GM20431 (cell line): Measurements from ENCODE around the gene KRTAP5-6.

ENCODE experiments used
- in situ Hi-C: fragments of 300-500 bp; cut with MseI, MboI; formaldehyde crosslinking; loops from one replicate; pipeline ENCODE4 v1.15.0; 2020; ENCODE audit warnings: low sequenced_read_pairs; ENCODE audit not compliant: unreplicated experiment

KRTAP5-6 gene

GRCh38 chr11:1679881-1680280 lies 17.1 kb upstream of the KRTAP5-6 start:
- in situ Hi-C loops, result loop anchor here (25.0 kb wide), 1 partner anchor 482 kb away; the partner anchor contains the start of genes INS and TH

DNA sequence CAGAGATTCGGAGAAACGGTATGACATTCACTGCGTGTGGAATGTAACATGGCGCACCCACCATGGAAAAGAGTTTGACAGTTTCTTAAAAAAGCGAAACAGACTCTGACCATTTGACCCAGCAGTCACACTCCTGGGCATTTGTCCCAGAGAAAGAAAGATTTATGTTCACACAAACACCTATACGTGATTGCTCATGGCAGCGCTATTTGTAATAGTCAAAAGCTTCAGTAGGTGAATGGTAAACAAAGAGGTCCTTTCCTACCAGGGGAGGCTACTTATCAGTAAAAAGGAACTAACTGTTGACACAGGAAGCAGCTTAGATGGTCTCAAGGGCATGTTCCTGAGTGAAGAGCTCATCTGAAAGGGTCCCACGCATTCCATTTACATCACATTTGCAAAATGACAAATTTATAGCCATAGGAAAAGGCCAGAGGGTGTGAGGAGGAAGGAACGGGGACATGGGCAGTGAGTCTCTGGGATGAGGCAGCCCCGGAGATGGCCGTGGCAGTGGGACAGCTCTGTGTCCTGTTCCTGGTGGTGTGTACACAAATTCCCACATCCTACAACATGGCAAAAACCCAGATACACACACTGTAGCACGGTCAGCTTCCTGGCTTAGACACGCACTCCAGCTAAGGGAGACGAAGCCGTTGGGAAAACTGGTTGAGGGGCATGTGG lies 14.6 kb upstream of the KRTAP5-6 start:
- in situ Hi-C loops, result loop anchor here (25.0 kb wide), 1 partner anchor 480 kb away; the partner anchor contains the start of genes INS and TH

GRCh38 chr11:1683216-1683615 lies 13.8 kb upstream of the KRTAP5-6 start:
- in situ Hi-C loops, result loop anchor here (25.0 kb wide), 1 partner anchor 479 kb away; the partner anchor contains the start of genes INS and TH

DNA sequence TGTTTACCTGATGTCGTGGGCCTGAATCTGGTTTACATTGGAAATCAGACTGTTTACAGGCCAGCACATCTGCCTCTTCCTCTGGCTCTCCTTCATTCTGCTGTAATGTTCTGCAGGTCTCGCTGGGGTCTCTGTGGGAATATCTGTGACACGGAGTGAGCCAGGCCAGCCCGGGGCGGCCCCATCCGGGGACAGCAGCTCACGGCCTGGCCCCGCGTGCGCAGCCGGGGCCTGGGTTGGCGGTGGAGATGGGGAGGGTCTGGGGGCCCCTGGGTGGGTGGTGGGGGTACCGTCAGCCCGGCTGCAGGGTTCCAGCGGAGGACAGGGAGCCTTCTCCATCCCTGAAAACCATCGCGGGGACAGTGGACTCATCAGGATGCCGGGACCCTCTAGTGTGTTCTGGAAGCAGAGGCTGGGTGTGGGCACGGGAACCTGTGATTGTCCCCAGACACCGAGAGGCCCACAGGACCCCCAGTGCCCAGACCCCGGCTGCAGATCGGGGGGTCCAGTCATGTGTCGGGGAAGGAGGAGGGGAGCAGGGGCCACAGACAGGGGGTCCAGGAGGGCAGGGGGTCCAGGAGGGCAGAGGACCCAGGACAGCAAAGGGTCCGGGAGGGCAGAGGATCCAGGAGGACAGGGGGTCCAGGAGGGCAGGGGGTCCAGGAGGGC lies 13.0 kb upstream of the KRTAP5-6 start:
- in situ Hi-C loops, result loop anchor here (25.0 kb wide), 1 partner anchor 478 kb away; the partner anchor contains the start of genes INS and TH

- in situ Hi-C loops, result loop anchor here (25.0 kb wide), 1 partner anchor 477 kb away; the partner anchor contains the start of genes INS and TH
These were observed 11.8 kb upstream of the KRTAP5-6 start for GRCh38 chr11:1684886-1685874.

DNA sequence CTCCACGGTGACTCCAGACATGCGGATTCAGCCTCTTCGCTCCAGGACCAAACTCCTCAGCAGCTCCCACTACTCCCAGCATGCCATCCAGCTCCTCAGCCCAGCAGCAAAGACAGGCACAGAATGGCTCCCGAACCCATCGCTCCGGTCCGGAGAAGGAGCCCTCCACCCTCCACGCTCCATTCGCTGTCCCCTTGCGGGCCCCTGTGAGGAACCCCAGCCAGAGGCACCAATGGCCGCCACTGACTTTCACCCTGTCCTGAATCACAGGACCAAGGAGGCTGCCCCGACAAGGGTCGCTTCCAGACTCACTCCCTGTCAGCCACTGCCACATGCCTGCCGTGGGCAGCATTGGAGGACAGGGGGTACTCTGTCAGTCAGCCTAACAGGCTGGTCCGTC lies 10.8 kb upstream of the KRTAP5-6 start:
- in situ Hi-C loops, result loop anchor here (25.0 kb wide), 1 partner anchor 476 kb away; the partner anchor contains the start of genes INS and TH

- in situ Hi-C loops, result loop anchor here (25.0 kb wide), 1 partner anchor 474 kb away; the partner anchor contains the start of genes INS and TH
These were observed 8.6 kb upstream of the KRTAP5-6 start for GRCh38 chr11:1688336-1688947.

- in situ Hi-C loops, result loop anchor here (10.0 to 25.0 kb wide), 2 partner anchors 125 to 473 kb away; partner anchors contain the start of genes INS and TH
These were observed 7.5 kb upstream of the KRTAP5-6 start for GRCh38 chr11:1689250-1690166.

DNA sequence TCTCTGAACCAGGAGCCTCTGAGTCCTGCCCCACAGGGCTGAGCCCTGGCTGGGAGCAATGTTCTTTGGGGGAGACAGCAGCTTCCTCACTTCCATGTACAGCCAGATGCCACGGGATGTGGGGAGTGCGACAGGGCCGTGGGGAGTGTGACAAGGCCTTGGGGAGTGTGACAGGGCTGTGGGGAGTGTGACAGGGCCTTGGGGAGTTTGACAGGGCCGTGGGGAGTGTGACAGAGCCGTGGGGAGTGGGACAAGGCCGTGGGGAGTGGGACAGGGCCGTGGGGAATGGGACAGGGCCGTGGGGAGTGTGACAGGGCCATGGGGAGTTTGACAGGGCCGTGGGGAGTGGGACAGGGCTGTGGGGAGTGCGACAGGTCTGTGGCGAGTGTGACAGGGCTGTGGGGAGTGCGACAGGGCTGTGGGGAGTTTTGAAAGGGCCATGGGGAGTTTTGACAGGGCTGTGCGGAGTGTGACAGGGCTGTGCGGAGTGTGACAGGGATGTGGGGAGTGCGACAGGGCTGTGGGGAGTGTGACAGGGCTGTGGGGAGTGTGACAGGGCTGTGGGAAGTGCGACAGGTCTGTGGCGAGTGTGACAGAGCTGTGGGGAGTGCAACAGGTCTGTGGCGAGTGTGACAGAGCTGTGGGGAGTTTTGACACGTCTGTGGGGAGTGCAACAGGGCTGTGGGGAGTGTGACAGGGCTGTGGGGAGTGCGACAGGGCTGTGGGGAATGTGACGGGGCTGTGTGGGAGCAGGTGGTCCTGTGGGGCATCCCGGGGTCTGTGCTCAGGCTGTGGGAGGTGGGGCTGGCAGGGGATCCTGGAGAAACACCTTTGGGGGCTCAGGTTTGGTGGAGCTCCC lies 6.6 kb upstream of the KRTAP5-6 start:
- in situ Hi-C loops, result loop anchor here (10.0 to 25.0 kb wide), 2 partner anchors 124 to 472 kb away; partner anchors contain the start of genes INS and TH

DNA sequence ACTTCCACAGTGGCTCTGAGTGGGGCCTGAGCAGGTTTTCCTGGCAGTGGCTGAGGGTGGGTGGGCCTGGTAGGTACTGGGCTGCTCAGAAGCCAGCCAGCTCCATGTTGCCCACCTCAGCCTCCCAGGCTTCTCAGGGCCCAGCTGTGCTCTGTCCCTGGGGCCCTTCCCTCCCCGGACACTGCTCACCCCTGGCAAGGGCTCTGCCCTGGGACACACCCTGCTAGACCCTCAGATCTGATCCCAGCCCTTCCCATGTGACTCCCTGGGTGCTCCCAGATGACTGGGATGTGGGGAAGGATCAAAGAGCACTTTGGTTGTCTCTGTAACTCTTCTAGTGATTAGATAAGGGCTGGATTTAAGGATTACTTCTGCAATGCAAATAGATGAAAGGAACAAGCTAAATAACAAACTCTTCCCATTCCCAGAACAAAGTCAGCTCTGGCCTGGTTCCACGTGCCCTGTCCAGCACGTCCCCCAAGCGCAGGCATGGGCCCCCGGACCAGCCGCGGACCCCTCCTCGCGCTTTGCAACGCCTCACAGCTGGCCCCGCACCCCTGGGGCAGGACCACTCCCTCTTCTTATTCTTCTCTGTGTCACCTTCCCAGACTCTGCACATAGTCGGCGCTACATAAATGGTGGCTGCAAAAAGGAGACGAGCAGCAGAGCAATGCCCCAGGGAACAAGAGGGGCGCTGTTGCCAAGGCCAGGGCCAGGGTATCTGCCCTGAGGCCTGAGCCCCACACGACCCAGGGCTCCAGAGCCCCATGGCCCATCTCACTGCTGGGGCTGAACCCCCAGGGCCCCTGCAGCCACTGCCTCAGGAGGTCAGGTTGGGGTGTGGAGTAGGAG lies 5.7 kb upstream of the KRTAP5-6 start:
- in situ Hi-C loops, result loop anchor here (10.0 to 25.0 kb wide), 2 partner anchors 124 to 471 kb away; partner anchors contain the start of genes INS and TH

- in situ Hi-C loops, result loop anchor here (10.0 to 25.0 kb wide), 2 partner anchors 123 to 470 kb away; partner anchors contain the start of genes INS and TH
These were observed 4.9 kb upstream of the KRTAP5-6 start for GRCh38 chr11:1691878-1692707.

GRCh38 chr11:1692708-1693326 lies 4.2 kb upstream of the KRTAP5-6 start:
- in situ Hi-C loops, result loop anchor here (10.0 to 25.0 kb wide), 2 partner anchors 122 to 469 kb away; partner anchors contain the start of genes INS and TH

DNA sequence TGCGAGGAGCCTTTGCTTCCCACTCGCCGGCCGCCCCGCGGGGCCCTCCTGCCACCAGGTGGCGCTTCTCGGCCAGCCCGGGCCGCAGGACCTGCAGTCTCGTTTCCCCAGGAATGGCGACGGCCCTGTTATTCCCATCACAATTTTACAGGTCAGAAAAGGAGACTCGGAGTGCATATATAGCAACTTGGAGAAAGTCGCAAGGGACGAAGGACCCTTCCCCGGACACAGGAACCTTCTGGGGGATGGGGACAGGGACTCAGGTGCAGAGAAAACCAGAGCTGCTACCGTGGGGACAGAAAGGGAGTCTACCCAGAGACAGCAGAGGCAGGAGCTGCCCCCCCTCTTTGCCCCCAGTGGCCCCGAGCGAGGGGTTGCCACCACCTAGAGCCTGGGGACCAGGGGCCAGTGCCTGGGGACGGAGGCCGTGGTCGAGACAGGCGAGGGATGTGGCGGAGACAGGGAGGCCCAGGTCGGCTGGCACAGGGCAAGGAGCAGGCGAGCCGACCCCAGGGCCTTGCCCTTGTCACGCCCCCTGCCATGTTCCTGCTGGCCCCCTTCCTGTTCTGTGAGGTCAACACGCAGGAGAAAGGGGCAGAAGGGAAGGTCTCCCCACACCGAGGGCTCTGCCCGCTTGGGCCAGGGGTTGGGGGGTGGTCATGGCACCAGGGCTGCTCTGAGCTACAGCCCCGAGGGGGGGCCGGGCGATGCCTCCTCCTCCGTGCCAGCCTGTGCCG lies 3.5 kb upstream of the KRTAP5-6 start:
- in situ Hi-C loops, result loop anchor here (10.0 to 25.0 kb wide), 2 partner anchors 121 to 469 kb away; partner anchors contain the start of genes INS and TH
